Right atrium auricular region (tissue), 2 donors: ENCODE data around the gene METRNL. TPM values are rescaled to one million over a fixed set of nuclear protein-coding genes. Genes with fewer than 3 reads are reported as not detected.

Experiments used
- DNase-seq: peaks from one replicate; pipeline ENCODE4 v3.0.0-alpha.2; 2019; ENCODE audit warnings: low spot score
- H3K27ac ChIP-seq, 2 donors: fragments of 200-600 bp; sonication (generic); 1 replicate in 1 of 2; 2 replicates in 1 of 2; pipeline ENCODE4 v1.5.1; 2016 to 2019
- H3K27me3 ChIP-seq, 2 donors: fragments of 200-600 bp; sonication (generic); one replicate each; pipeline versions ENCODE4 v1.5.1 to v1.6.0; 2017 to 2019
- H3K36me3 ChIP-seq: fragments of 200-600 bp; sonication (generic); one replicate; pipeline ENCODE4 v1.5.1; 2016
- H3K4me1 ChIP-seq, 2 donors: fragments of 200-600 bp; sonication (generic); one replicate each; pipeline versions ENCODE4 v1.5.1 to v1.6.0; 2017 to 2019
- H3K4me3 ChIP-seq, 2 donors: fragments of 200-600 bp; sonication (generic); 1 replicate in 1 of 2; 2 replicates in 1 of 2; pipeline ENCODE4 v1.5.1; 2017 to 2019; ENCODE audit warnings: mild to moderate bottlenecking in 1 of 2, moderate library complexity in 1 of 2
- H3K9me3 ChIP-seq, 2 donors: fragments of 200-600 bp; sonication (generic); one replicate each; pipeline ENCODE4 v1.5.1; 2019
- CTCF ChIP-seq, 2 donors: fragments of 200-600 bp; sonication (generic); IDR thresholded peaks; one replicate each; pipeline ENCODE4 v1.5.1; 2019; ENCODE audit warnings: antibody characterized with exemption in 2 of 2
- total RNA-seq, 2 donors: library from RNA; depleted of rRNA; stranded (reverse); fragments of >200 nt; gene quantifications; one replicate each; pipeline ENCODE4 v1.1.0, GENCODE V29; 2016

Gene METRNL
- total RNA-seq, 2 donors from 2014 or later: 62.9 to 104 TPM

GRCh38 chr17:83109793-83110645, 30.6 kb downstream of the METRNL start:
- Histone ChIP-seq H3K4me1 (peaks cover 0 to 33% of the 10 kb centered on the region in 2 donors), H3K4me3 (peak overlapping the region; percentile 19 to 44), H3K9me3 (no peaks in the 10 kb centered on the region), H3K27ac (peak overlapping the region; percentile 69 to 85), H3K36me3 (no peaks in the 10 kb centered on the region), H3K27me3 (no peaks in the 10 kb centered on the region)
- peak; percentile 98 for DNase-seq
- no peak for TF ChIP-seq CTCF (IDR thresholded peaks at IDR 0.05)

GRCh38 chr17:83110735-83111134, 31.3 kb downstream of the METRNL start:
- H3K4me3 ChIP-seq: peak overlapping the region in 1 of 2 donors; percentile 44
- DNase-seq: no peak
- H3K36me3 ChIP-seq: no peaks in the 10 kb centered on the region
- no peaks in the 10 kb centered on the region for H3K27me3 ChIP-seq
- H3K4me1 ChIP-seq: peaks cover 0 to 30% of the 10 kb centered on the region in 2 donors
- no peaks in the 10 kb centered on the region for H3K9me3 ChIP-seq
- TF ChIP-seq CTCF (IDR thresholded peaks at IDR 0.05): no peak
- H3K27ac ChIP-seq: peak overlapping the region; percentile 69 to 85

- DNase-seq: no peak
- Histone ChIP-seq H3K27ac (peak overlapping the region in 1 of 2 donors; percentile 69), H3K9me3 (no peaks in the 10 kb centered on the region), H3K27me3 (no peaks in the 10 kb centered on the region), H3K36me3 (no peaks in the 10 kb centered on the region), H3K4me3 (no peak overlapping the region), H3K4me1 (peaks cover 0 to 25% of the 10 kb centered on the region in 2 donors)
- TF ChIP-seq CTCF (IDR thresholded peaks at IDR 0.05): no peak
Observed at GRCh38 chr17:83111516-83112282, 32.3 kb downstream of the METRNL start.

GRCh38 chr17:83113381-83113780, 34.0 kb downstream of the METRNL start:
- no peak for DNase-seq
- TF ChIP-seq CTCF (IDR thresholded peaks at IDR 0.05): no peak
- no peak overlapping the region for H3K27ac ChIP-seq
- H3K9me3 ChIP-seq: no peaks in the 10 kb centered on the region
- no peak overlapping the region for H3K4me3 ChIP-seq
- H3K27me3 ChIP-seq: no peaks in the 10 kb centered on the region
- no peaks in the 10 kb centered on the region for H3K36me3 ChIP-seq
- H3K4me1 ChIP-seq: peaks cover 0 to 27% of the 10 kb centered on the region in 2 donors

GRCh38 chr17:83113792-83114191, 34.4 kb downstream of the METRNL start:
- no peak for TF ChIP-seq CTCF (IDR thresholded peaks at IDR 0.05)
- Histone ChIP-seq H3K36me3 (no peaks in the 10 kb centered on the region), H3K4me1 (peaks cover 0 to 31% of the 10 kb centered on the region in 2 donors), H3K27ac (no peak overlapping the region), H3K4me3 (no peak overlapping the region), H3K9me3 (no peaks in the 10 kb centered on the region), H3K27me3 (no peaks in the 10 kb centered on the region)
- no peak for DNase-seq
